ENCODE results near the gene EID1. TPM values are rescaled to one million over a fixed set of nuclear protein-coding genes. Genes with fewer than 3 reads are reported as not detected.

EID1 gene, protein sequence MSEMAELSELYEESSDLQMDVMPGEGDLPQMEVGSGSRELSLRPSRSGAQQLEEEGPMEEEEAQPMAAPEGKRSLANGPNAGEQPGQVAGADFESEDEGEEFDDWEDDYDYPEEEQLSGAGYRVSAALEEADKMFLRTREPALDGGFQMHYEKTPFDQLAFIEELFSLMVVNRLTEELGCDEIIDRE
- total RNA-seq = 100 to 1,000 TPM; 329 to 383 (median 335) TPM

GRCh38 chr15:48877630-48878595, at the start of gene EID1:
Gene EID1, plus strand, starts transcription at chr15:48878134. Its CDS starts 43 bp downstream, at chr15:48878177.
- ATAC-seq = peak; percentile 99
- Histone ChIP-seq H3K36me3 (no peaks in the 10 kb centered on the region), H3K4me1 (peaks cover 4 to 22% (median 6%) of the 10 kb centered on the region in 3 donors), H3K4me3 (peak within 1 kb of the TSS; percentile 82 to 96), H3K27ac (peak within 1 kb of the TSS; percentile 66 to 94 (median 92)), H3K27me3 (peaks cover 4% of the 10 kb centered on the region), H3K9me3 (no peaks in the 10 kb centered on the region)
- 0% methylated on average over 1 to 17 of the region's 58 CpGs for WGBS, 2 donors (ENCODE audit: low coverage in 1 of 2)
- peak; percentile 64 to 68 for TF ChIP-seq POLR2A (IDR thresholded peaks at IDR 0.05)
- TF ChIP-seq EP300 (IDR thresholded peaks at IDR 0.05) = no peak
- TF ChIP-seq POLR2AphosphoS5 (IDR thresholded peaks at IDR 0.05) = peak; percentile 88

- Histone ChIP-seq H3K4me3 (no peak overlapping the region), H3K27me3 (no peaks in the 10 kb centered on the region), H3K36me3 (no peaks in the 10 kb centered on the region), H3K9me3 (peaks cover 0 to 17% (median 0%) of the 10 kb centered on the region in 3 donors), H3K4me1 (no peaks in the 10 kb centered on the region), H3K27ac (no peak overlapping the region)
- 73 to 95% methylated on average over 4 of the region's 4 CpGs for WGBS, 2 donors (ENCODE audit: low coverage in 1 of 2)
- ATAC-seq = no peak
- TF ChIP-seq POLR2A (IDR thresholded peaks at IDR 0.05) = no peak
- TF ChIP-seq POLR2AphosphoS5 (IDR thresholded peaks at IDR 0.05) = no peak
- TF ChIP-seq CTCF (IDR thresholded peaks at IDR 0.05) = no peak
- no peak for TF ChIP-seq EP300 (IDR thresholded peaks at IDR 0.05)
Observed at GRCh38 chr15:48828471-48828870, 49.5 kb upstream of the EID1 start.

DNA sequence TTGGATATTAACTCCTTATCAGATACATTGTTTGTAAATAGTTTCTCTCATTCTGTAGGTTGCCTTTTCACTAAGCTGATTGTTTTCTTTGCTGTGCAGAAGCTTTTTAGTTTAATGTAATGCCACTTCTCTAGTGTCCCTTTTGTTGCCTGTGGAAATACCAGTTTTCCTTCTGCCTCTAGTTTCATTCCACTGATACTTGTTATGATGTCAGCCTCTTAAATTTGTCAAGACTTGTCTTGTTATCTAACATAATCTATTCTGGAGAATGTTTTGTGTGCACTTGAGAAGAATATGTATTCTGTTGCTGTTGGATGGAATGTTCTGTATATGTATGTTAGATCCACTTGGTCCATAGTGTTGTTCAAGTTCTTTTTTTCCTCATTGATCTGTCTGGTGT, 49.0 kb upstream of the EID1 start:
- no peak for ATAC-seq
- no peak for TF ChIP-seq POLR2A (IDR thresholded peaks at IDR 0.05)
- TF ChIP-seq EP300 (IDR thresholded peaks at IDR 0.05) = no peak
- no peak for TF ChIP-seq POLR2AphosphoS5 (IDR thresholded peaks at IDR 0.05)
- TF ChIP-seq CTCF (IDR thresholded peaks at IDR 0.05) = no peak

GRCh38 chr15:48832648-48833047, 45.3 kb upstream of the EID1 start:
- no peaks in the 10 kb centered on the region for H3K36me3 ChIP-seq
- no peaks in the 10 kb centered on the region for H3K4me1 ChIP-seq
- TF ChIP-seq POLR2A (IDR thresholded peaks at IDR 0.05) (no peak), POLR2AphosphoS5 (IDR thresholded peaks at IDR 0.05) (no peak), EP300 (IDR thresholded peaks at IDR 0.05) (no peak), CTCF (IDR thresholded peaks at IDR 0.05) (no peak)
- H3K9me3 ChIP-seq = peaks cover 0 to 19% (median 0%) of the 10 kb centered on the region in 3 donors
- no peak for ATAC-seq
- no peak overlapping the region for H3K4me3 ChIP-seq
- H3K27ac ChIP-seq = no peak overlapping the region
- no peaks in the 10 kb centered on the region for H3K27me3 ChIP-seq

More for the DNA sequence above, 49.0 kb upstream of the EID1 start:
- Histone ChIP-seq H3K27ac (no peak overlapping the region), H3K4me1 (no peaks in the 10 kb centered on the region), H3K4me3 (no peak overlapping the region), H3K27me3 (no peaks in the 10 kb centered on the region), H3K36me3 (no peaks in the 10 kb centered on the region), H3K9me3 (peaks cover 0 to 19% (median 0%) of the 10 kb centered on the region in 3 donors)

DNA sequence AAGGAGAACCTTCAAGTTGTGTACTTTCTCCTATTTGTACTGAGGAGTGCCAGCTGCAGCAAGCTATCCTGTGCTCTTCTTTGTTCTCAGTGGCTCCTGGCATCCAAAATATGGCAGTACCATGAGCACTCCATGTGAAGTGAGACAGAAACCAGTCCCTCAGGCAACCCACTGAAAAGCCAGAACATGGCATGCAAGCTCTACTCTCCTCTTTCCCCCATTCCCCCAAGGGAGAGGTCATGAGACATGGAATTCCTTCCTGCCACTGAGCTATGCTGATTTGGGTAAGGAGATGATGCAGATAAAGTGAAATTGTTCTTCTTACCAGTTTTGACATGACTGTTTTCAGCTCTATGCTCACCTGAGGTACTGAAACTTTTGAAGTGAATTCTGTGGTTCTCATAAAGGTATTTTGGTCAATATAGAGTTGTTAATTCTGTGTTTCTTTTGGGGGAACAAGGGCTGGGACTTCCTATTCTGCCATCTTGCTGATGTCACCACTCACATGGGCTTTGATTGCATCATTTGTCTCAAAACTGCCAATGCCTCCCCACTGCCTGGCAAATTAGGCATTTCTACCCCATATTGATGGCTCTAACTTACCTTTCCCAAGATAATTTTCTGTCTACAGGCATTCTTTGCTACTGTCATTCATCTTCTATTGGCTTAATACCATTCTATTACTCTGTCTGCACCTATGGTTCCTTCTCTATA, 44.3 kb upstream of the EID1 start:
- no peaks in the 10 kb centered on the region for H3K36me3 ChIP-seq
- H3K27ac ChIP-seq = no peak overlapping the region
- no peak overlapping the region for H3K4me3 ChIP-seq
- no peaks in the 10 kb centered on the region for H3K27me3 ChIP-seq
- H3K4me1 ChIP-seq = no peaks in the 10 kb centered on the region
- ATAC-seq = no peak
- no peak for TF ChIP-seq CTCF (IDR thresholded peaks at IDR 0.05)
- TF ChIP-seq POLR2AphosphoS5 (IDR thresholded peaks at IDR 0.05) = no peak
- peaks cover 0 to 19% (median 0%) of the 10 kb centered on the region in 3 donors for H3K9me3 ChIP-seq

Data from gastroesophageal sphincter (tissue), 4 donors.